ENCODE results near the gene FALEC. TPM values are rescaled to one million over a fixed set of nuclear protein-coding genes. Genes with fewer than 3 reads are reported as not detected.
A peak's percentile ranks its signal among the peaks of the same experiment; 100 is the strongest.
"Not testable (repeated sequence)": the region's sequence is repeated elsewhere in the genome, so short reads cannot be mapped to it uniquely, and the experiment has no call there.

Gene FALEC
- total RNA-seq, 1 donor from 2014 or later: not detected

GRCh38 chr1:150565240-150565991, 49.9 kb downstream of the FALEC start:
- intact Hi-C loops (cut with micrococcal nuclease); ATAC-seq; DNase-seq: not testable (repeated sequence)

- DNase-seq (no peak), ATAC-seq (no peak)
- intact Hi-C loops (cut with micrococcal nuclease): no loop called here
Measured at GRCh38 chr1:150566589-150567340, 51.2 kb downstream of the FALEC start.

GRCh38 chr1:150567341-150567716, 51.8 kb downstream of the FALEC start:
- DNase-seq: no peak
- intact Hi-C loops (cut with micrococcal nuclease): no loop called here

GRCh38 chr1:150567717-150568593, 52.4 kb downstream of the FALEC start:
- intact Hi-C loops (cut with micrococcal nuclease): no loop called here
- DNase-seq: peak; percentile 82
- peak; percentile 82 for ATAC-seq

More at GRCh38 chr1:150567341-150567716, 51.8 kb downstream of the FALEC start:
- ATAC-seq: no peak

GRCh38 chr1:150568594-150568966, 53.0 kb downstream of the FALEC start:
- intact Hi-C loops (cut with micrococcal nuclease): no loop called here
- DNase-seq: no peak
- no peak for ATAC-seq

GRCh38 chr1:150572918-150573647, 57.5 kb downstream of the FALEC start:
- DNase-seq (no peak), ATAC-seq (no peak)
- intact Hi-C loops (cut with micrococcal nuclease): no loop called here

GRCh38 chr1:150573648-150574071, 58.1 kb downstream of the FALEC start:
- ATAC-seq; intact Hi-C loops (cut with micrococcal nuclease); DNase-seq: not testable (repeated sequence)

- ATAC-seq (no peak), DNase-seq (no peak)
- intact Hi-C loops (cut with micrococcal nuclease): loop anchor here (5.0 kb wide), 1 partner anchor 48 kb away; no protein-coding TSS in a partner anchor
Measured at GRCh38 chr1:150574260-150575071, 58.9 kb downstream of the FALEC start.

GRCh38 chr1:150575072-150575489, 59.5 kb downstream of the FALEC start:
- ATAC-seq (peak; percentile 31), DNase-seq (no peak)
- intact Hi-C loops (cut with micrococcal nuclease): loop anchor here (5.0 kb wide), 1 partner anchor 47 kb away; no protein-coding TSS in a partner anchor

GRCh38 chr1:150575518-150576366, 60.2 kb downstream of the FALEC start:
- no peak for DNase-seq
- ATAC-seq: no peak
- intact Hi-C loops (cut with micrococcal nuclease): loop anchor here (5.0 kb wide), 1 partner anchor 47 kb away; no protein-coding TSS in a partner anchor

- intact Hi-C loops (cut with micrococcal nuclease): loop anchor here (5.0 kb wide), 1 partner anchor 46 kb away; no protein-coding TSS in a partner anchor
- ATAC-seq (no peak), DNase-seq (no peak)
Measured at GRCh38 chr1:150576367-150576711, 60.8 kb downstream of the FALEC start.

- DNase-seq (no peak), ATAC-seq (no peak)
- intact Hi-C loops (cut with micrococcal nuclease): loop anchor here (5.0 kb wide), 1 partner anchor 45 kb away; no protein-coding TSS in a partner anchor
Measured at GRCh38 chr1:150576794-150577556, 61.4 kb downstream of the FALEC start.

GRCh38 chr1:150577557-150578271, 62.2 kb downstream of the FALEC start:
- intact Hi-C loops (cut with micrococcal nuclease): loop anchor here (5.0 kb wide), 1 partner anchor 45 kb away; no protein-coding TSS in a partner anchor
- ATAC-seq (no peak), DNase-seq (no peak)

- peak; percentile 42 for ATAC-seq
- DNase-seq: peak; percentile 62
- intact Hi-C loops (cut with micrococcal nuclease): loop anchor here (5.0 kb wide), 1 partner anchor 44 kb away; no protein-coding TSS in a partner anchor
Measured at GRCh38 chr1:150578272-150579109, 62.9 kb downstream of the FALEC start.
